ENCODE data around the gene SEMA5B. TPM values are rescaled to one million over a fixed set of nuclear protein-coding genes. Genes with fewer than 3 reads are reported as not detected.

SEMA5B gene
- polyA plus RNA-seq, 1 donor from 2014 or later, result 7.0 TPM

- H3K79me2 ChIP-seq (replicated peaks; ENCODE audit: insufficient read depth, low read length), result no peaks in the 10 kb centered on the region
- H3F3A ChIP-seq (ENCODE audit: insufficient read depth, low read length, poor library complexity, severe bottlenecking), result no peaks in the 10 kb centered on the region
- no peak for TF ChIP-seq EP300 (conservative IDR thresholded peaks at IDR 0.05; ENCODE audit: poor library complexity, severe bottlenecking)
- TF ChIP-seq RAD21 (conservative IDR thresholded peaks at IDR 0.05), result no peak
- no peak for TF ChIP-seq CTCF (IDR thresholded peaks at IDR 0.05; ENCODE audit: poor library complexity, severe bottlenecking)
- TF ChIP-seq TAF1 (IDR thresholded peaks at IDR 0.05; ENCODE audit: low read depth), result no peak
- no peak for TF ChIP-seq EZH2 (IDR thresholded peaks at IDR 0.05; ENCODE audit: borderline replicate concordance, insufficient read depth, low read length, poor library complexity, severe bottlenecking)
- no peak for TF ChIP-seq SMC3 (conservative IDR thresholded peaks at IDR 0.05; ENCODE audit: poor library complexity)
- no peak for TF ChIP-seq POLR2AphosphoS5 (IDR thresholded peaks at IDR 0.05)
- no peak for TF ChIP-seq REST (IDR thresholded peaks at IDR 0.05; ENCODE audit: borderline replicate concordance)
- no peaks in the 10 kb centered on the region for H3K9me2 ChIP-seq (ENCODE audit: insufficient read depth, low read length)
- H3K9me3 ChIP-seq (ENCODE audit: low read length), result no peaks in the 10 kb centered on the region
- no peak overlapping the region for H2AFZ ChIP-seq (ENCODE audit: low read depth, low read length)
- no peaks in the 10 kb centered on the region for H4K20me1 ChIP-seq (ENCODE audit: insufficient read depth)
- no peaks in the 10 kb centered on the region for H3K36me3 ChIP-seq (ENCODE audit: insufficient read depth, low read length)
- no peaks in the 10 kb centered on the region for H3K27me3 ChIP-seq (ENCODE audit: insufficient read depth, low read depth, low read length)
- H3K4me3 ChIP-seq (ENCODE audit: low read length), result no peak overlapping the region
- H3K4me2 ChIP-seq (ENCODE audit: low read length), result no peak overlapping the region
- no peak overlapping the region for H3K9ac ChIP-seq (ENCODE audit: low read length)
- H3K27ac ChIP-seq (ENCODE audit: low read length), result no peak overlapping the region
Observed at GRCh38 chr3:122967765-122968164, 59.8 kb downstream of the SEMA5B start.

GRCh38 chr3:122967356-122967755, 60.2 kb downstream of the SEMA5B start:
- H3K27me3 ChIP-seq (ENCODE audit: insufficient read depth, low read depth, low read length), result no peaks in the 10 kb centered on the region
- H3K4me2 ChIP-seq (ENCODE audit: low read length), result no peak overlapping the region
- H3K4me3 ChIP-seq (ENCODE audit: low read length), result no peak overlapping the region
- H3K9ac ChIP-seq (ENCODE audit: low read length), result no peak overlapping the region
- no peaks in the 10 kb centered on the region for H3K9me3 ChIP-seq (ENCODE audit: low read length)
- no peaks in the 10 kb centered on the region for H3K36me3 ChIP-seq (ENCODE audit: insufficient read depth, low read length)
- H3F3A ChIP-seq (ENCODE audit: insufficient read depth, low read length, poor library complexity, severe bottlenecking), result no peaks in the 10 kb centered on the region
- H3K27ac ChIP-seq (ENCODE audit: low read length), result no peak overlapping the region
- TF ChIP-seq TAF1 (IDR thresholded peaks at IDR 0.05; ENCODE audit: low read depth) (no peak), SMC3 (conservative IDR thresholded peaks at IDR 0.05; ENCODE audit: poor library complexity) (no peak), EZH2 (IDR thresholded peaks at IDR 0.05; ENCODE audit: borderline replicate concordance, insufficient read depth, low read length, poor library complexity, severe bottlenecking) (no peak), REST (IDR thresholded peaks at IDR 0.05; ENCODE audit: borderline replicate concordance) (no peak), POLR2AphosphoS5 (IDR thresholded peaks at IDR 0.05) (no peak)
- no peaks in the 10 kb centered on the region for H4K20me1 ChIP-seq (ENCODE audit: insufficient read depth)
- H3K9me2 ChIP-seq (ENCODE audit: insufficient read depth, low read length), result no peaks in the 10 kb centered on the region
- H3K79me2 ChIP-seq (replicated peaks; ENCODE audit: insufficient read depth, low read length), result no peaks in the 10 kb centered on the region
- H2AFZ ChIP-seq (ENCODE audit: low read depth, low read length), result no peak overlapping the region
